GM12874 (cell line): ENCODE measurements around the gene KRT39.

Source experiments
- TF ChIP-seq, protein P1 (sequence below): IDR thresholded peaks from 2 replicates; pipeline ENCODE4 v1.5.1; 2011; ENCODE audit warnings: low read depth, mild to moderate bottlenecking, control low read depth, low read length, moderate library complexity; ENCODE audit not compliant: insufficient read depth

KRT39 gene

DNA sequence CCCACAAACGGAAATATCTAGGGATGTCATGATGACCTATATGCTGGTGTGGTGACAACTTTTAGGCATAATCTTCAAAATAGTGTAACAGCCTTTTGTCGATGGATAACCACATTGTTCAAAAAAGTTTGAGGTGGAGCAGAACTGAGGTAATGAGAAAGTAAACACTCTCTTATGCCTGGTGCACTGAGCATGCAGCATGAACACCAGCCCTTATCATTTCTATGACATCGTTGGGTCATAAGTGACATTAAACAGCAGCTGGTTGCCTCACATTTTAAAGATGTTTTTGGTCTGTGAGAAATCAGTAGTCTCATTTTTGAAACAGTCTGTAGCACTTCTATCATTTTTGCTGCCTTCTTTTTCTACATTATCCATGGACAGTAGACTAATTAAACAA is 31.1 kb downstream of the KRT39 start:
- TF ChIP-seq, protein P1, sequence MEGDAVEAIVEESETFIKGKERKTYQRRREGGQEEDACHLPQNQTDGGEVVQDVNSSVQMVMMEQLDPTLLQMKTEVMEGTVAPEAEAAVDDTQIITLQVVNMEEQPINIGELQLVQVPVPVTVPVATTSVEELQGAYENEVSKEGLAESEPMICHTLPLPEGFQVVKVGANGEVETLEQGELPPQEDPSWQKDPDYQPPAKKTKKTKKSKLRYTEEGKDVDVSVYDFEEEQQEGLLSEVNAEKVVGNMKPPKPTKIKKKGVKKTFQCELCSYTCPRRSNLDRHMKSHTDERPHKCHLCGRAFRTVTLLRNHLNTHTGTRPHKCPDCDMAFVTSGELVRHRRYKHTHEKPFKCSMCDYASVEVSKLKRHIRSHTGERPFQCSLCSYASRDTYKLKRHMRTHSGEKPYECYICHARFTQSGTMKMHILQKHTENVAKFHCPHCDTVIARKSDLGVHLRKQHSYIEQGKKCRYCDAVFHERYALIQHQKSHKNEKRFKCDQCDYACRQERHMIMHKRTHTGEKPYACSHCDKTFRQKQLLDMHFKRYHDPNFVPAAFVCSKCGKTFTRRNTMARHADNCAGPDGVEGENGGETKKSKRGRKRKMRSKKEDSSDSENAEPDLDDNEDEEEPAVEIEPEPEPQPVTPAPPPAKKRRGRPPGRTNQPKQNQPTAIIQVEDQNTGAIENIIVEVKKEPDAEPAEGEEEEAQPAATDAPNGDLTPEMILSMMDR, result no peak

DNA sequence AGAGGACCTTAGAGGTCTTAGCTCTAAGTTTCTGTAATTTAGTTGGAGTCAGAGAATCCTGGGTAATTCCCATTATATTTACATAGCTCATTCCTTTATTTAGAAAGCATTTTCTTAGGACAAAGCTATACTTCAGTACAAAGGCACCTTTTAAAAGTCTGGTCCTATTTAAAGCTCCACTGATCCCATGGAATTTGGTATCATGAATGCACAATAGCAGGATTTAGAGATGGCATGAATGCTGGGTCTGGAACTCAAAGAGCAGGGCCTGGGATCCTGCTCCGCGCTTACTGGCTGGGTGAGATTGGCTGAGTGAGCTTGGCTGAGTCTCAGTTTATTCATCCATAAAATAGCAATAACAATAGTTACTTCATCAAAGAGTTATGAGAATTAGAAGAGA is 34.1 kb downstream of the KRT39 start:
- TF ChIP-seq, protein P1, result no peak

DNA sequence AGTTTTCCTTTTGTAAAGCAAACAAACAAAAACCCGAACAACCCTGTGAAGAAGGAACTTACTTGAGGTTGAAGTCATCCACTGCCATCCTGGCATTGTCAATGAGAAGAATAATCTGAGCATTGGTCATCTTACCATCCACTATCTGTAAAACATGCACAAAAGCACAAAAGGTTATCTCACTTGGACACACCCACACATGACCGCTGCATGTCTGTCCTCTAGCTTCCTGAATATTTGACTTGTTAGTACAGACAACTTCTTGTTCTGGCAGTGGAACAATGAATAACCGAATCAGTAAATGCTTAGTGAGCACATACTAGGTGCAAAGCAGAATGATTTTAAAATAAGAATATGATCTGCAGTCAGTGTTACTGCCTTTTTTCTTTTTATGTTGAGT is 35.4 kb downstream of the KRT39 start:
- TF ChIP-seq, protein P1, result no peak

DNA sequence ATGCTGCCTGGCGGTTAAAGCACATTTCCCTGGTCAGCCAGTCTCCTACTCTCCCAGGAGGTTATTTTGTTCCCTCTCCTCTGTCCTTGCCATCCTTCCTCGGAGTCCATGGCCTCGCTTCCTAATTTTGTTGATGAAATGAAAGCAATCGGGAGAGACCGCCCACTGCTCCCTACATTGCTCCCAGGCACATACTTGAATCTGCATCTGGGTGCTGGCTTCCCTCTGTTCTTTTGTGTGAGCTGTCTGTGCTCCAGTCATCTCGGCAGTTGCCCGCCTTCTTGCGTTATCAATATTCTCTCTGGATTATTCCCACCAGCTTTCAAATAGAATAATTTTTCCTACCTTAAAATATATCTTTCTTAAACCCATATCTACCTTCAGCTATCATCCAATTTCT is 40.4 kb downstream of the KRT39 start:
- TF ChIP-seq, protein P1, result no peak

DNA sequence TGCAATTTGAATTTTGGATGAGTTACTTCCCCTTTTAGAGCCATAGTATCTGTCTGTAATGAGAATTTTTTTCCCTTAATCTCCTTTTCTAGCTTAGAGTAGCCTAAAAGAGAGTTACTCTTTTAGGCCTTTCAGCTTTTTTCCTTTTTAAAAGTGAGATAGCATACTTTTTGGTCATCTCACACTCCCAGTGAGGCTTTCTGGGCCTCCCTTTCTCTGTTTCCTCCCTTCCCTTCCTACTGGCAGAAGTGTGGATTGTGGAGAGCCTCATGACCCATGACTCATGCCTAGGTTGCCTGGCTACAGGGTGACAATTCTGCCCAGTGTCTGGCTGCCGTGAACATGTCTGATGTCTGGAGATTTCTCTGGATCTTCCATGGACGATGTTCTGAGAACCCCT is 44.5 kb downstream of the KRT39 start:
- TF ChIP-seq, protein P1, result no peak

DNA sequence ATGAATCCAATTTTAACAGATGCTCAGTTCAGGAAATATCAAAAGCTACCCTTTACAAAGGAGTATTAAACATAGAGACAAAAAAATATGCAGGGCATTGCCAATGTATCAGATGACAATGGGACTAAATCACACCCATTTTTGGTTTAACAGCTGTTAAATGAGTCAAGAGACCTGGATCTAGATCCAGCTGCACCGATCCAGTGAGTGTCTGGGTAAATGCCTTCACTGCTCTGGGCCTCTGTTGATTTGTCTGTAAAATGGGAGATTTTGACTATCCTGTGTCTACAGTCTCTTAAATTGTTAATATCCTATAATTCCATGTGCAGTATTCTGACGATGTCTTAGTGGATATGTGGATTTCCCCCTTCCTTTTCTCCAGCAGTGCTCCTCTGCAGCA is 45.7 kb downstream of the KRT39 start:
- TF ChIP-seq, protein P1, result no peak

DNA sequence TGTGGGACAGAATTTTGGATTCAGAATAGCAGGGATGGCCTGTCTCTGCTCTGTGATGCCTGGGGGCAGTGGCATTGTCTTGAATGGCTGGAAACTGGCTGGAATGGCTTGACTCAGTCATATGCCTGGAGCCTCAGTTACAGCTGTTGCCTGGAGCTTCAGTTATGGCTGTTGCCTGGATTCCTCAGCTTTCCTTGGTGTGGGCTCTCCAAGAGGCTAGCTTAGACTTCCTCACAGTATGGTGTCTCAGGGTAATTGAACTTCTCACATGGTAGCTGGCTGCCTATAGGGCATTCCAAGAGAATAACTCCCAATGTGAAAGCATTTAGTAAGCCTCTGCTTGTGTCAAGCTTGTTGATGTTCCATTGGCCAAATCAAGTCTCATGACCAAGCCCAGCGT is 50.4 kb downstream of the KRT39 start:
- TF ChIP-seq, protein P1, result no peak

DNA sequence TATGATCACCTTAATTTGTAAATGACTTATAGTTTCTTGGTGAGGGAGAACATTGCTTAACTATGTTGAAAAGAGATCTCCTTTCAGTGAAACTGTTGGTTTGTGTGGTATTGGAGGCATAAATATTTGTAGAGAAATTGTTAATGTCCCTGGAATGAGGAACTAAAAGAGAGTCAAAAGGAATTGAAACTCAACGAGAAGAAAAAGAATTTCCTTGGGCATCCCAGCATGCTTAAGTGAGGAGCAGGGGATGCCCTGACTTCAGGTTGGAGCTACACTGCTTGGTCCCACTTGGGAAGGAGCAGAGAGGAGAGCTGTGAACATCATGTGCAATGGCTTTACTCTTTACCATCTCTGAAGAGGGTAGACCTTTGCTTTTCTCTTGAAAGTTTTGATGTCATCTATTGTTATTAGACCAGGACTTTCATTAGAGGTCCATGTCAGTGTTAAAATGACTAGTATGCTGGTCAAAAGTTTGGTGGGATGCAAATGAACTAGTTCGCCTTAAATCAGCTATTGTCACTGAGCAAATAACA is 51.0 kb downstream of the KRT39 start:
- TF ChIP-seq, protein P1, result no peak
